ENCODE measurements around the gene JARID2. TPM values are rescaled to one million over a fixed set of nuclear protein-coding genes. Genes with fewer than 3 reads are reported as not detected.

Gene JARID2
- total RNA-seq, 1 donor from 2014 or later: 13.8 TPM

DNA sequence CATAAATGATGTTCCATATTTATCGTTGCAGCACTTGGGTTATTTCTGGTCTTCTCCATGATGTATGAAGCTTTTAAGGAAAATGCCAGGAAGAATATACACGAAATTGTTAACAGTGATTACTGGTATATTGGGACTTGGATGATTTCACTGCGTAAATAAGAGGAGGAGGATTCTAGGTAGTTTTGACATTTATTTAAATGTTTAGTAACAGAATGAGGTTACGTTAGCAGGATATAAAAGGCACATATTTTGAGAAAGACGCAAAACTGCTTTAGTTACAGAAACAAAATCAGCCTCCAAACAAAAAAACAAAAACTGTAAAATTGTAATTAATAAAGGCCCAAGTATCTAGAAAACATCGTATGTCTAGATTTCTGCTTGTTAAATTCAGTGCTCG lies 147.7 kb downstream of the JARID2 start:
- DNase-seq (ENCODE audit: low spot score): no peak

DNA sequence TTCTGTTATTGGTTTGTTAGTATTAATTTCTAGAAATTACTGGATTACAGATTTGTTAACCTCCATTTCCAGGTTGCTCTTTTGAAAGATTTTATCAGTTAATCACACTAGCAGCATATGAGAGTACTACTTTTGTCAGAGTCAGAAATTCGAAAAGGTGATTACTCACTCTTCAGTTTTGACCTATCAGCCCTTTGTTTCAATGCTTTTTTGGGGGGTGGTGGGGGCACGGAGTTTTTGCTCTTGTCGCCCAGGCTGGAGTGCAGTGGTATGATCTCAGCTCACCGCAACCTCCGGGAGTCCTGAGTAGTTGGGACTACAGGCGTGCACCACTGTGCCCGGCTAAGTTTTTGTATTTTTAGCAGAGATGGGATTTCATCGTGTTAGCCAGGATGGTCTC lies 149.2 kb downstream of the JARID2 start:
- no peak for DNase-seq (ENCODE audit: low spot score)

DNA sequence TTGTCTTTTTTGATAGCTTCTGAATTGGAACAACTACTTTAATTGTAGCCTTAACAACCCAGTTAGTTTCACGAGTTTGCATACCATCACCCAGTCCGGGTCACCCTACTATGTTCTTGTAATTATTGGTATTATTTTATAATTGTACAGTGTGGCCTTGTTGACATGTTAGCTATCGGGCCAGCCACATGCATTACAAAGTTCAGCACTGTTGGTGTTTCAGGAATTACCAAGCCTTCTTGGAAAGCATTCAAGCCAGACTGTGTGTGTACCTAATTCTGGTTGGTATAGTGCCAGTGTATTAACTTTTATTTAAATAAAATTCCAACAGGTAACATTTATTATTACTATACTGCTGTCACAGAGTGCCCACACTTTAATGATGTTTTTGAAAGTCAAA lies 150.9 kb downstream of the JARID2 start:
- no peak for DNase-seq (ENCODE audit: low spot score)

DNA sequence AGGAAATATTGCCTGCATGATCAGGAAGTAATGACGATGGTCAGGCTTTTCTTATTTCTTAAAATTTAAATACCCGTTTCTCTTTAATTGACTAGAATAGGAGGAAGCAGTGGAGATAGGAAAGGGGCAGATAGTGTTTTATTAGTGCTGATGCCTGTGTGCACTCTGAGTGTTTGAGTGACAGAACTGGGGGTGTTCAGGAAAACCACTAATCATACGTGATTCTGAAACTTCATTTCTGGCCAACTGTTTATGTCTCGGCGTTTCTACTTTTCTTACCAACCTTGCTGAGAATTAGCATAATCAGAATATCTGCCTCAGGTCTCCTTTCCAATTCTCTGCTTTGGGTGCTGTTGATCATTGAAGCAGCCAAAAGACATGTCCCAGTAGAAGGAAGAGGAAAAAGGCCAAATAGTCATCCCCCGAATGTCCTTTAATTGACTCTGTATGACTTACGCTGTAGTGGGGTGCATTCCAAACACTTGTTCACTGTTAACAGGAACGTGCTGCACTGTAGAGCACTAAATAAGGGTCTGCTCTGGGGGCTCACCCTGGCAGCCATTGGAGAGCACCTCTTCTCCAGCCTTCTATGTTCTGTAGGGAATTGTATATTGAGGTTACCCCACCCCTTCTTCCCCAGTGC lies 152.9 kb downstream of the JARID2 start:
- DNase-seq (ENCODE audit: low spot score): no peak

DNA sequence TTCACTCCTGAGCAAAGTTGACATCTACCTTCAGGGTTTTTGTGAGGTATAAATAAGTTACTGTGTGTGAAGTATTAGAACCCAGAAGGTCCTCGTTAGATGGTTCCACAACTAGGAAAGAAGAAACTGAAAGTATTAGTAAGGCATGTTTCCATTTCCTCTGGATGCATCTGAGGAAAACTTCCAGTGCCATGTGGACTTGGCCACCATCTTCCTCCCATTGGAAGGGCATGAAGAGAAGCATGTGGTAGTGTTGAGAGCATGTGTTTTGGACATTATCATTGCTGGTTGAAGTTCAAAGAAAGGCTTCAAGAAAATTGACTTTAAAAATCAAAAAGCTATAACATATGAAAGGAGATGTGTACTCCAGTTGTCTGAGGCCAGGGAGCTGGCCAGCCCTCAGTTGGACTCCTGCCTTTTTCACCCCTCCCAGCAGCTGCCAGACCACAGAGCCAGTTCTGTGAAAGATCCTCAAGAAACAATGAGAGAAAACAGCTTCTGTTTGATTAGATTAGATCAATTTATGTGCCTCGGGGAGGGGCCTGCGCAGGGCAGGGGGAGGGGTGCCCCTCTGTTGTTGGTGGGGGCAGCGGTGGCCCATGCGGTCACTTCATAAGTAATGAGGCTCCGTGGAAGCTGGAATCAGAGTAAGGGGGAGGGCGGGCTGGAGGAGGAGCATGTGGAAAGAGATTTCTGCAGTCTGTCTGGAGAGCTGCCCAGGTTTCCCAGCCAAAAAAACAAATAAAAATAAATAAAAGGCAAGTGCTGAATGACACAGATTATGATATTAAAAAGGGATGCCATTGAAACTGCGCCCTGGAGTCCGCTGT lies 154.0 kb downstream of the JARID2 start:
- no peak for DNase-seq (ENCODE audit: low spot score)

DNA sequence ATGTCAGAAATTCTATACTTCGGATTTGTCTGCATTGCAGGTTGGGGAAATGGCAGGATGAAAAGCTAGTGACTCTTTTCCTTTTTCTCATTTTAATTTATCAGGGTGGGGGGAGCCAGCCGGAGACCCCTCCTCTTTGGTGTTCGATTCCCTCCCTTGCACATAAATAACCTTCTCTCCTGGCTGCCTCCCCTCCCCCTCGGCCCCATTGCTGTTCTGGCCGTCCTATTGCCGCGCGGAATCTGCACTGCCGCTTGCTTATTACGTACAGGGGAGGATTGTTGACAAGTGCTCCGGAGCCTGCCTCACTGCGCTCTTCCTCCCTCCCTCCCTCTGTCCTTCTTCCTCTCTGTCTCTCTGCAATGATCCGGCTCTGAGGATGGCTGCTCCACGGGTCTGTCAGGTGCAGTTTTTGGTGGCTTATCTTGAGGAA lies 154.7 kb downstream of the JARID2 start:
- no peak for DNase-seq (ENCODE audit: low spot score)

DNA sequence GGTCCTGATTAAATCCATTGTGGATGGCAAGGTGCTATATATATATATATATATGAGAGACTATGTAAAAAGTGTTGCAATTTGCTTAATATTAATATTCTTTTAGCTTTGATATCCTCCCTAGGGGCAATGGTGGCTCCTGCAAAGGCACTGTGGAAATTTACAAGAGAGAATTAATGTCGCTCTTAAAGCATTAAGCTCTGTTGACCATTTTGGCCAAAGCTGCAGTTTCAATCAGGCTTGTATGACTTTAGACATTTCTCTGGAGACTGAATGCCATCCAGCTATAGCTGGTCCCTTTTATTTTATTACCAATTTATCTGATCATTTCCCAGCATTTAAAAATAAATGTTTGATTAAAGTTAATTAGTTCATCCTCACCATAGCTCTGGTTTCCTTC lies 155.3 kb downstream of the JARID2 start:
- DNase-seq (ENCODE audit: low spot score): no peak

DNA sequence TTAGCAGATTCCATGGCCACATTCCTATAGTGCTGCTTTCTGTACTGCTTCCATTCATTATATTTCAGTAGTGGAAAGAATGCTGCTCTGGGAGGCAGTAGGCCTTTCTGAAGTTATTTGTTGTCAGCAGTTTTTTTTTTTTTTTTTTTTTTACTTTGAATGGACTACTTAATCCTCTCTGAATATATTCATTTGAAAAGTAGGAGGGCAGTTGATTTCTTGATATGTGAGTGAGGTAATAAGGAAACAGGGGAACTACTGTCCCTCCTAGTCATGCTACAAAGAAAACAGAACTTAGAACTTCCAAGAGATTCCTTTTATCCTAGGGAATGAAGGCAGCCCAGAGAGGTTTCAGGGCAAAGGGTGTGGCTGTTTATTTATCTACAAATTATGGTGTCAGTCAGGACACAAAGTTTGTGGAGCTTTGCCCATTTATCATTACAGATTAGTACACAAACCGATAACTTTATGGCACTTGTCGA lies 155.9 kb downstream of the JARID2 start:
- DNase-seq (ENCODE audit: low spot score): no peak

DNA sequence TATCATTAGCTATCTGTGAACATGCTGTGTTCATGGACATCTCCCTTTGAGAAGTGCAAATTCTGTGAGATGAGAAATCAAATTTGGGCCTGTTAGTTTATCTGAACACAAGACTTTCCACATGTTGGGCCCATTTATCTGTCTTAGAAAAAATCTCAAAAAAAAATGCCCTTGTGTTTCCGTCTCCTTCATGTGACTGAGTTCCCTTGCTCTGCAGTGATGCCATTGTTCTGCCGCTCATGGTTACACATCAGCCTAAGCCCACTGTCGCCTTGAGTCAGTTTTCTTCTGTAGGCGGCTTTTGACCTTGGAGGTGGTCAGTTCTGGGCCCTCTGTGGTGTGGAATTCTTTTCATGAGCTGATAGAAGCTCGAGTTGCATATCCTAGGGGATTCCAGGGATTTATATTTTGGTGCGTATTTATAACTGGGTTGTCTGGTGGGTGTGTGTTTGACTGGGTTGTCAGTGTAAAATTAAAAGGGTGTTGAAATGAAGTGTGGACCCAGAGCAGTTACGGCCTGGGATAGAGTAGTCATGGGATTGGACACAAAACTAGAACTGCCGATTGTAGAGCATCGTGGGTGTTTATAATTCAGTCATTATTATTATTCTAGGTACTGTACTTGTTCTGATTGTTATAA lies 156.7 kb downstream of the JARID2 start:
- DNase-seq (ENCODE audit: low spot score): no peak

DNA sequence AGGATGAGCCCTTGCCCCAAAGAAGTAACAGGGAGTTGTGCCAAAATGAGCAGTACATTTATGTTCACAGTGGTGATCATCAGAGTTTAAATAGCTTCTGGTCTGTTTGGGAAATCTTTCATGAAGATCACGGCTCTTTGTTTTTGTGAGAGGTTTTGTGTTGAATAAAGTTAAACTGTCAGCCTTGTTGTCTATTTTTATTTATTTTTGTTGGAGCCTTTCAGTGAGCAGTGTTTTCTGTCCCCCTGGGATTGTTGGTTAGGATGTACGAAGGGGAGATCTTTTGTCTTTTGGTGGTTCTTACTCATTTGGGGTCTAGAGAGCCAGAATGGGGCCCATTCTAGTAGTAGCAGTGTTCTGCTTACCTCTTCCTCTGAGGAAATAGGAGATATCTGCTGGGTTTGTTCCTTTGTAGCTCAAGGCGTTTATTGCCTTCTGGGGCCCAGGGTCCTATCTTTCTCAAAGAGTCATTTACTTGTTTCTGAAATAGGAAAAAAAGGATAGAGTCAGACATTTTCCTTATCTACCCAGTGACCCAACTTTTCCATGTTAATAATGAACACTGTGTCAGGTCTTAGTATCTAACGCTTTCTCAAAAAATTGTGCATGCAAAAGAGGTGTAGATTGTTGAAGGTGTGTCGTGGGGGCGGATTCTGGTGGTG lies 157.4 kb downstream of the JARID2 start:
- no peak for DNase-seq (ENCODE audit: low spot score)

DNA sequence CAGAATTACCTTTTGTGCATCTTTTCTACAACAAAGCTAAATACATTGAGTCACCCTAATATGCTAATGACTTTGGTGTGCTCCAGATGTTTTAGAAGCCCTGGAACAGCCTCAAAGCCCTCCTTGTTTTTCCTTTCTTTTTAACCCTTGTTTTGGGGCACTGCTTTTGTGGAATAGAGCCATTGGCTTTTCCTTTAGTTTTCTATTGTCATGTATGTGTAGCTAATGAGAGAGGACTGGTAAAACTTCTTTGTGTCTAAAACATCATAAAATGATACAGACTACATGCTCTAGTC lies 158.8 kb downstream of the JARID2 start:
- no peak for DNase-seq (ENCODE audit: low spot score)

DNA sequence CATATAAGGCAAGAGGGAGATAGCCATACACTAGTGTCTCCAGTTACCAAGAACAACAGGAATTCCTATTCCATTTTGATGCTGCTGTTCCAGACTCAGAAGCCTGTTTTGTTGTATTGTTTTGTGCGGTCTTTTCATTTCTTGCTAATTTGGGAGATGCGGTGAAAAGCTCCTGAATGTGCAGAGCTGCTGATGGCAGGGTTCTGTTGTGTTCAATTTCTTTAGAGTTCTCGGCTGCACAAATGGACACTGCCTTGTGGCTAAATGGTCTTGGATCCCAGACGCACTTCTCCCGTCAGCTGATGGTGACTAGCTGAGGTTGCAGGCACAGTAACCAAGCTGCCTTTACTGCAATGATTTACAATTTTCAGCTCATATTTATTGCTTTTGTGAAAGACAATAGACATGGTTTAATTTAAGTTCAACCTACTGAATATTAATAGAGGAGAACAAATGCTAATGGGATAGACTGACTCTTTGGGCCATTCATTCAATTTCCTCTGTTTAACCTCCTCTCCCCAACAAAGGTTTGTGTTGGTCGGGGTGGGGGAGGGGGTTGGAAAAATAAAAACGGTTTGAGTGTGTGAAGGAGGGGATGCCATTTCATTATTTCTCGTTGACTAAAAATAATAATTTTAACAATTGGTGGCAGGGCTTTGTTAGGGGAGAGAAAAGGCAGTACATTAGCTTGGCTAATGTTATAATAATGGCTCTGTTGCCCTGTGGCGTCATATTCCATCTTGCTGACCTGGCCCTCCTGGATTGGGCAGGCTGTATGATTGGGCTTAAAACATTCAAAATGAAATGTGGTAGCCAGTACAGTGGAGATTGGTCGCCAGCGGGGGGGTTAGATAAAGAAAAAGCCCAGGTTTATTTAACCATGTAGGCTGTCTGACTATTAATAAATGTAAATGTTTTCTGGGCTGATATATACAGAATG lies 159.5 kb downstream of the JARID2 start:
- no peak for DNase-seq (ENCODE audit: low spot score)

DNA sequence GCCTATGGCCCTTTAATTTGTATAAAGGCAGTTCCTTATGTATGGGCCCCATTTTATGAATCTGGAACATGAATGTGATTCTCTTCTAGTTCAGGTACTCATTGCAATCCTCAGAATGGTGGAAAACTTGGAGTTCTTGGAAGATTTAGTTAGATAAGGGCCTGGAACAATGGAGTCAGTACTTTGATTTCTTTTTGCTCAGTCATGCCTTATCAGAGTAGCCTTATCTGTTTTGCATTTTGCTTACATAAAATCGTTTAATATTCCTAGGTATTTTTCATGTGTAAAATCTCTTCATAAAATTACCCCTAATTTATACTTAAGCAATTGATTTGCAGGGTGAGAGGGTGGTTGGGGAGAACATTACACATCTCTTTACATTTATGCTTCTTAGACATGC lies 160.6 kb downstream of the JARID2 start:
- no peak for DNase-seq (ENCODE audit: low spot score)

DNA sequence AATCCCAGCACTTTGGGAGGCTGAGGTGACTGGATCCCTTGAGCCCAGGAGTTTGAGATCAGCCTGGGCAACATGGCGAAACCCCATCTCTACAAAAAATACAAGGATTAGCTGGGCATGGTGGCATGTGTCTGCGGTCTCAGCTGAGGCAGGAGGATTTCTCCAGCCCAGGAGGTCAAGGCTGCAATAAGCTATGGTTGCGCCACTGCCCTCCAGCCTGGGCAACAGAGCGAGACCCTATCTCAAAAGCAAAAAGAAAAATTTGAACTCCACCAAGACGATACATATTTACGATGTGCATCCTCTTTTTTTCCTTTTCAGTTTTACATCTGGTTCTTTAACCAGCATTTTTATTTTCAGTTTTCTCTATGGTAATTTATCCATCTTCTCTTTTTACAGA lies 162.1 kb downstream of the JARID2 start:
- no peak for DNase-seq (ENCODE audit: low spot score)

DNA sequence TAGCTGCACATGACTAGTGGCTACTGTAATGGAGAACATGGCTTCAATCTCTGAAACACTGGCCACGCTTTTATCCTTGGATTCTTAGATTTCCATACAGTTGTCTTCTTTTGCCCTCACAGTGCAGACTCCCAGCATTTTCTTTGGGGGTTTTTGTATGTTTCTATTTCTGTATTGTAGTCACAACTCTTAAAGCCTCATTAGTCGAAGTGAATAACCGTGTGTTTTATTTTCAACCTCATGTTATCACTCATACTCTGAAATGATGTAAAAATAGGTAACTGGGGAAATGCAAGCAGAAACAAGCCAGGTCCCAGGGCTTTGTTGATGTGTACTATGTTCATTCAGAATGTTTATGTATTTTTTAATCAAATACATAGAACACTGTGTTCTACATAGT lies 162.9 kb downstream of the JARID2 start:
- no peak for DNase-seq (ENCODE audit: low spot score)

DNA sequence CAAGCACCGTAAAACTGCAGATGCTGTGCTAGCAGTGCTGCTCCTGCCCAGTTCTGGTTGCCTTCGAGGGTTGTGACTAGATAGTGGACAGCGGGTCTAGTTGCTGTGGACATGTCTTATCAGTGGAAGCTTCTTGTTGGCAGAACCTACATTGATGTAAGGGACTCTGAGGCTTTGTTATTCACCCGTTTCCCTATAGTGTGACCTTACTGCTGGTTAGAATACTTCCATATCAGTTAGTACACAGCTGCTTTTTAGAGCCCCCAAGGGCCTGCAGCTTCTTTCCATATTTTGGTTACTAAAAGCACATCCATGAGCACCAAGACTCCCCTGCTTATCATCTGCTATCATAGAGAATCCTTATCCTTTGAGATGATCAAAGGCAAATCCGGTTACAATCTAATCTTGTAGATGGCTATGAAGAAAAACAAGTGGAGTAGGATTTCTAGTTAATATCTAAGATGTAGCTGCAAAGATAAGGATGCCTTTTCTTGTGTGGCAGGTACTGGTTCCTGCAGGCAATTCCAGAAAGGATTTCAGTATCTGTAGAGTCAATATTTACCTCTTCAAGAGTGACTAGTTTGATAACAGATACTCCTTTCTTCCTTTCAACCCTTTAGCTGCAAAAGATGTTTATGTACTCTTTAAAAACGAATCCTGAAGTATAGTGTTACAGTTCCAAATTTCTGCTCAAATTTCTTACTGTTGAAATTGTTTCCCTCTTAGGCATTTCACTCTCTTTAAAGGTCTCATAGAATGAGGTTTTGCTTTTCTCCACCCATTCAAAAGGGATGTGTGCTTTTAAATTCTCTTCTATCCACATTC lies 163.6 kb downstream of the JARID2 start:
- no peak for DNase-seq (ENCODE audit: low spot score)

DNA sequence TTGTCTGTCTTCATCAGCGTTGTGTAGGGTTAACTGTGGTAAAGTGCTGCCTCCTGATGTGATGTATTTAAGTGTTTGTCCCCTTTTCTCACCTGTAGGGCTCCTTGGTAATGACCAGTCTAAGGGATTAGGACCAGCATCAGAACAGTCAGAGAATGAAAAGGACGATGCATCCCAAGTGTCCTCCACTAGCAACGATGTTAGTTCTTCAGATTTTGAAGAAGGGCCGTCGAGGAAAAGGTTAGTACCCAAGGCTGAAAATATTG lies 164.2 kb downstream of the JARID2 start:
- no peak for DNase-seq (ENCODE audit: low spot score)

DNA sequence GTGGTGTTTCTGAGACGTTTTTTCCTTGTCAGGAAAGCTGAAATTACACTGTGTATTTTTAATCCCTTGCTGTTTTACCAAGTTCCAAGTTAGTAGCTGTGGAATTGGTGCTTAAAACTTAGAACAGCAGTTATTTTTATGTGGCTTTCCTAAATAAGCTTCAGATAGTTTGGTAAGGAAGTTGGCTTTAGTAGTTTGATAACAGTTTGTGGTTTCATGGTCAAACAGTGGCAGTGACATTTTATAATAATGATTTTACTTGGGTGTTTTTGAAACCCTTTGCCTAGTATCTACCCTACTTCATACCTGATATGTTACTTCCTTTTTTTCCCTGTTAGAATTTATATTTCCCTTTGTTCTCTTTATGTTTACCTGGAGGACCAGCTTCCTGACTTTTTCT lies 164.9 kb downstream of the JARID2 start:
- DNase-seq (ENCODE audit: low spot score): no peak

DNA sequence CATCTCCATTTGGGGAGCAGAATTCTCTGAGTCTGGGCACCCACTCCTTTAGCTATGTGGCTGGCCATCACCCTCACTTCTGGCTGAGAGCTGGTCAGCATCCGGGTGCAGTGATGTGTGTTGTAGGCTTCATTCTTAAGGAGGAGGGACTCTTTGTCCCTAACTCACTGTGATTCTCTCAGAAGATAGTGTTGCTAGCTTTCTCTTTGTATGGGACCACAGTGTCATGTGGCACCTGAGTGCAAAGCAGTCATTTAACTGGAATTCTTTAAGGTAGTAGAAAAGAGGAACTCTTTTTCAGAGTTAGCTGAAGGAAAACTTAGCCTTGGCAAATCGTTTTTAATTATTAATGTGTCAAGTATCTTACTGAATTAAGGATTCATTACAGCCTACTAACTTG lies 165.9 kb downstream of the JARID2 start:
- DNase-seq (ENCODE audit: low spot score): no peak

DNA sequence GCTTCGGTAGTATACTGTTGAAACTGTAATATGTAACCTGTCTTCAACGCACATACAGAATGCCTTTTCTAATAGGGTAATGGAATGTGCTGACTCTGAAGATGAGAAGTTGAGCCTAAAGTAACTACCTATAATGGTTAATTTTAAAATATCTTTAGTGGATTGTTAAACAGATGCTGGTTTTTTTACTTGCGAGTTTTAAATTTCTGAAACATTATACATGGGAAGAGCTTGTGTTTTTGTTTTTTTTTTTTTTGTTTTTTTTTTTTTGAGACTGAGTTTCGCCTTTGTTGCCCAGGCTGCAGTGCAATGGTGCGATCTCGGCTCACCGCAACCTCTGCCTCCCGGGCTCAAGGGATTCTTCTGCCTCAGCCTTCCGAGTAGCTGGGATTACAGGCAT lies 166.9 kb downstream of the JARID2 start:
- DNase-seq (ENCODE audit: low spot score): no peak
